Panc1 (cell line): ENCODE results near the gene SMTN. TPM values are rescaled to one million over a fixed set of nuclear protein-coding genes. Genes with fewer than 3 reads are reported as not detected.

Experiments
- ATAC-seq: fragments of 200-7000 bp; cut with Tn5 transposase; 2 replicates; pipeline ENCODE4 v1.9.1; 2020; ENCODE audit warnings: mild to moderate bottlenecking, moderate library complexity
- BruUV-seq: library from RNA; stranded (reverse); fragments of 400-500 nt; replicated peaks from 2 replicates; lab custom pipeline; 2021; lab: Mats Ljungman, UMichigan
- CTCF ChIA-PET: fragments of 300-600 bp; sonication (Branson Sonifier 250); formaldehyde crosslinking; loops from one replicate; lab custom pipeline; 2022; ENCODE audit warnings: antibody characterized with exemption; lab: Charles Lee
- POLR2A ChIA-PET: fragments of 300-600 bp; sonication (Branson Sonifier 250); formaldehyde crosslinking; loops from one replicate; lab custom pipeline; 2022; ENCODE audit warnings: antibody characterized with exemption; lab: Charles Lee
- DNase-seq: peaks from one replicate; pipeline ENCODE4 v3.0.0-alpha.2; 2010; ENCODE audit warnings: low read depth, low spot score
- H3K27ac ChIP-seq: 2 replicates; pipeline ENCODE4 v1.5.1; 2011; ENCODE audit warnings: mild to moderate bottlenecking, low read length, inconsistent platforms
- H3K27me3 ChIP-seq: fragments of 200-500 bp; sonication (Bioruptor generic); 2 replicates; pipeline ENCODE4 v1.6.0; 2014; ENCODE audit warnings: low read length, inconsistent platforms; ENCODE audit not compliant: control insufficient read depth, insufficient read depth
- H3K36me3 ChIP-seq: fragments of 200-500 bp; sonication (Bioruptor generic); 2 replicates; pipeline ENCODE4 v1.5.1; 2014; ENCODE audit warnings: inconsistent platforms, mild to moderate bottlenecking, low read length, moderate library complexity; ENCODE audit not compliant: control insufficient read depth, insufficient read depth
- H3K4me1 ChIP-seq: 2 replicates; pipeline ENCODE4 v1.5.1; 2011; ENCODE audit warnings: inconsistent platforms, mild to moderate bottlenecking, low read length, moderate library complexity; ENCODE audit not compliant: control insufficient read depth, insufficient read depth
- H3K4me3 ChIP-seq, 2 experiments: 2 replicates each; pipeline ENCODE4 v1.5.1; 2011 to 2012; ENCODE audit warnings: low read depth in 2 of 2, low read length in 2 of 2, mild to moderate bottlenecking in 2 of 2, inconsistent platforms in 1 of 2, moderate library complexity in 1 of 2
- H3K9me3 ChIP-seq: fragments of 200-500 bp; sonication (Bioruptor generic); 2 replicates; pipeline ENCODE4 v1.5.1; 2014; ENCODE audit warnings: low read depth, mild to moderate bottlenecking, inconsistent platforms, low read length, moderate library complexity; ENCODE audit not compliant: control insufficient read depth, insufficient read depth
- CTCF ChIP-seq: fragments of 450-650 bp; IDR thresholded peaks from 2 replicates; pipeline ENCODE4 v1.5.1; 2017; ENCODE audit warnings: mild to moderate bottlenecking
- POLR2AphosphoS5 ChIP-seq: IDR thresholded peaks from 2 replicates; pipeline ENCODE4 v1.6.1; 2012; ENCODE audit warnings: mild to moderate bottlenecking, low read depth, low read length, moderate library complexity
- SIN3A ChIP-seq: IDR thresholded peaks from 2 replicates; pipeline ENCODE4 v1.6.1; 2012; ENCODE audit warnings: low read depth, mild to moderate bottlenecking, low read length, moderate library complexity, borderline replicate concordance; ENCODE audit not compliant: insufficient read depth
- TCF7L2 ChIP-seq: IDR thresholded peaks from 2 replicates; pipeline ENCODE4 v1.6.1; 2011; ENCODE audit warnings: mild to moderate bottlenecking, low read depth, low read length, inconsistent platforms
- in situ Hi-C: cut with HindIII; loops from 2 replicates; pipeline ENCODE4 v1.10.0; 2016; ENCODE audit warnings: low sequenced_read_pairs, low pct_unique_long_range_greater_than_20kb
- intact Hi-C: fragments of 100-400 bp; cut with micrococcal nuclease; formaldehyde crosslinking; loops from one replicate; pipeline ENCODE4 v1.10.0; 2022; ENCODE audit not compliant: unreplicated experiment
- total RNA-seq: library from RNA; stranded (reverse); gene quantifications from one replicate; pipeline ENCODE4 v1.2.1, GENCODE V29; 2021; ENCODE audit not compliant: unreplicated experiment
- TF ChIP-seq, protein P1 (sequence below), 2 experiments: IDR thresholded peaks; 2 replicates each; pipeline ENCODE4 v1.6.1; 2011 to 2012; ENCODE audit warnings: low read depth in 2 of 2, control low read depth in 1 of 2, low read length in 1 of 2, mild to moderate bottlenecking in 1 of 2, moderate library complexity in 1 of 2; ENCODE audit not compliant: insufficient read depth in 1 of 2

Gene SMTN
- total RNA-seq, 1 experiment from 2014 or later: 71.7 TPM

DNA sequence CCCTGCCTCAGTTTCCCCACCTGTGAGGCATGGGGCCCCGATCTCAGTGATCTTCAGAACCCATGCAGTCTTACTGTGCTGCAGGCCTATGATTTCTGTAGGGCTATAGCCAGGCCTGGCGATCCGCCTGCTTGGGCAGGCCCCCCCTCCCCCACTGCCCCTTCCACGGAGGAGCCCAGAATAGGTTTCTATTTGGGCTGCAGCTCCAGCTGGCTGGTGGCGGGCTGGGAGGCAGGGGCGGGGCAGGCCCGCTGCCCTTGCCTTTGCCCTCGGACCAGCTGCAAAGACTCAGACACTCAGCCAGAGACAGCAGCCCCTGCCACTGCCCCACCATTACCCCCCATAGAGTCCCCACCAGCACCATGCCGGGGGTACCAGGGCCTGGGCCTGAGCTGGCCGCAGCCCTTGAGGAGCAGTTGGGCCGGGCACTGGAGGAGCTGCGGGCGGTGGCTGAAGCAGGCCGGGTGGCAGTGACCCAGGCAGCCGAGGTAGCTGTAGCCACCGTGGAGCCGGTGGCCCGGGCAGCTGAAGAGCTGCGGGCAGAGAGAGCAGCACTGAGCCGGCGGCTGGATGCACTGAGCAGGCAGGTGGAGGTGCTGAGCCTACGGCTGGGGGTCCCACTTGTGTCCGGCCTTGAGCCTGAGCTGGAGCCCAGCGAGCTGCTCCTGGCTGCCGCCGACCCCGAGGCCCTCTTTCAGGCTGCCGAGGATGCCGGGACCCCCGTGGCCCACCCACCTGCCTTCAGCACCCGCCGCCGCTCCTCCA is 12.2 kb downstream of the SMTN start:
- Histone ChIP-seq H3K27me3 (no peaks in the 10 kb centered on the region), H3K4me3 (no peak overlapping the region), H3K4me1 (no peaks in the 10 kb centered on the region), H3K27ac (no peak overlapping the region), H3K36me3 (no peaks in the 10 kb centered on the region), H3K9me3 (no peaks in the 10 kb centered on the region)
- intact Hi-C loops (no loop called here), in situ Hi-C loops (no loop called here)
- POLR2A ChIA-PET: no interaction called here
- no peak for TF ChIP-seq SIN3A
- TF ChIP-seq POLR2AphosphoS5: no peak
- TF ChIP-seq, protein P1, sequence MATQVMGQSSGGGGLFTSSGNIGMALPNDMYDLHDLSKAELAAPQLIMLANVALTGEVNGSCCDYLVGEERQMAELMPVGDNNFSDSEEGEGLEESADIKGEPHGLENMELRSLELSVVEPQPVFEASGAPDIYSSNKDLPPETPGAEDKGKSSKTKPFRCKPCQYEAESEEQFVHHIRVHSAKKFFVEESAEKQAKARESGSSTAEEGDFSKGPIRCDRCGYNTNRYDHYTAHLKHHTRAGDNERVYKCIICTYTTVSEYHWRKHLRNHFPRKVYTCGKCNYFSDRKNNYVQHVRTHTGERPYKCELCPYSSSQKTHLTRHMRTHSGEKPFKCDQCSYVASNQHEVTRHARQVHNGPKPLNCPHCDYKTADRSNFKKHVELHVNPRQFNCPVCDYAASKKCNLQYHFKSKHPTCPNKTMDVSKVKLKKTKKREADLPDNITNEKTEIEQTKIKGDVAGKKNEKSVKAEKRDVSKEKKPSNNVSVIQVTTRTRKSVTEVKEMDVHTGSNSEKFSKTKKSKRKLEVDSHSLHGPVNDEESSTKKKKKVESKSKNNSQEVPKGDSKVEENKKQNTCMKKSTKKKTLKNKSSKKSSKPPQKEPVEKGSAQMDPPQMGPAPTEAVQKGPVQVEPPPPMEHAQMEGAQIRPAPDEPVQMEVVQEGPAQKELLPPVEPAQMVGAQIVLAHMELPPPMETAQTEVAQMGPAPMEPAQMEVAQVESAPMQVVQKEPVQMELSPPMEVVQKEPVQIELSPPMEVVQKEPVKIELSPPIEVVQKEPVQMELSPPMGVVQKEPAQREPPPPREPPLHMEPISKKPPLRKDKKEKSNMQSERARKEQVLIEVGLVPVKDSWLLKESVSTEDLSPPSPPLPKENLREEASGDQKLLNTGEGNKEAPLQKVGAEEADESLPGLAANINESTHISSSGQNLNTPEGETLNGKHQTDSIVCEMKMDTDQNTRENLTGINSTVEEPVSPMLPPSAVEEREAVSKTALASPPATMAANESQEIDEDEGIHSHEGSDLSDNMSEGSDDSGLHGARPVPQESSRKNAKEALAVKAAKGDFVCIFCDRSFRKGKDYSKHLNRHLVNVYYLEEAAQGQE (IDR thresholded peaks at IDR 0.05; ENCODE audit: insufficient read depth in 1 of 2, low read depth in 2 of 2, low read length in 1 of 2): no peak
- no peak for TF ChIP-seq TCF7L2
- TF ChIP-seq CTCF: no peak
- DNase-seq (no peak), ATAC-seq (no peak)
- CTCF ChIA-PET: interaction anchor here (1.2 kb wide), 1 partner anchor 14 kb away, joined by 3 read pairs; the partner anchor contains the start of gene SELENOM
- no TSS peak for BruUV-seq

DNA sequence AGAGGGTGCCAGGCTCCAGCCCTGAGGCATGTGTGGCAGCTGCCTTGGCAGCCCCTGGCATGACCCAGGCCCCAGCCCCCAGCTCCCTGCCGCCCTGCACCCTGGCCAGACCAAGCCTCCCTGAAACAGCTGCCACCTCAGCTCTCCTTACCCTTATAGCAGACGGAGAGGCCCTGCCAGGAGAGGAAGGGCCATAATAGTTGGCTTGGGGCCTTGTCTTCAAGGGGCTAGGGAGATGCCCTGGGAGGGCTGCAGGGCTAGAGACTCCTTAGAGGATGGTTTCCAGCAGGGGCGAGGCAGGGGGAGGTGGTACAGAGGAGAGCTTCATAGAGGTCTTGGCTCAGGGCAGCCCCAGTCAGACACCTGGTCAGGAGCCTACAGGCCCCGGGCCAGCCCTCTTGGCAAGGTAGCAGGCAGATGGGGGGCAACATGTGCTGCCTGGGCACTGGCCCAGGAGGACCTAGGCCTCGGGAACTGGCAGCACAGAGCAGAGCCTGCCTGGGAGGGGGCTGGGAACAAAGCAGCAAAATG is 13.0 kb downstream of the SMTN start:
- no TSS peak for BruUV-seq
- in situ Hi-C loops: no loop called here
- POLR2A ChIA-PET: interaction anchor here (0.7 kb wide), 1 partner anchor 14 kb away, joined by 10 read pairs; no protein-coding TSS in a partner anchor

More for the DNA sequence above, 13.0 kb downstream of the SMTN start:
- CTCF ChIA-PET: interaction anchor here (0.6 to 0.7 kb wide), 2 partner anchors 10 to 163 kb away, joined by 8 read pairs; no protein-coding TSS in a partner anchor
- no peak for TF ChIP-seq POLR2AphosphoS5
- TF ChIP-seq SIN3A: no peak
- no peak for TF ChIP-seq CTCF
- TF ChIP-seq, protein P1 (IDR thresholded peaks at IDR 0.05; ENCODE audit: insufficient read depth in 1 of 2, low read depth in 2 of 2, low read length in 1 of 2): no peak
- no peak for TF ChIP-seq TCF7L2
- Histone ChIP-seq H3K36me3 (no peaks in the 10 kb centered on the region), H3K4me3 (no peak overlapping the region), H3K27me3 (no peaks in the 10 kb centered on the region), H3K9me3 (no peaks in the 10 kb centered on the region), H3K4me1 (no peaks in the 10 kb centered on the region), H3K27ac (no peak overlapping the region)
- DNase-seq (no peak), ATAC-seq (no peak)
- intact Hi-C loops: no loop called here
